Measurements from ENCODE around the gene GPR62.

GPR62 gene

DNA sequence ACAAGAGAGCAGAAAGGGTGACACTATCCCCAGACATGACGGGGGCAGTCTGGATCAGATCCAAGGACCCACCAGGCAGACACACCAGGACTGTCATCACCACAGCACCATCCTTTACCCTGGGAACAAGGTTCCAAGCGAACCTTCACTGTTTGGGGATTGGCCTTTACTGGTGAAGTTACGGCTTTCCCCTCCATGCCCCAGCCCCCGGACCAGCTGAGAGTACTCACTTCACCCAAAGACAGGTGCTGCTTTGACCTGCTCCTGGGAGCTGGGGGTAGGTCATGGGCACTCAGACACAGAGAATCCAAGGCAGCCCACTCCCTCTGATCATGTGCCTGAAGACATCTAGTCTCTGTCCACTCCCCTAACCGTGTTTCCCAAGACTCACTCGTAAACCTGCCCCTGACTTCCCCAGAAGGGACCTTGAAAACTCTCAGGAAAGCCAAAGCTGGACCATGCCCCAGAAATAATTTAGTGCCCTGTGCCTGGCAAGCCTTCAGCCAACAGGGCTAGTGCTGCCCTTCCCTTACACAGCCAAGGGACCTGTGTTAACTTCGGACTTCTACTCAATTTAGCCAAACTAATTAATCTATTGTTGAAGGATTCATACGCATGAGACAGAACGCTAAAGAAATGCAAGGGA, 16.3 kb upstream of the GPR62 start:
- DNase-seq: no peak

DNA sequence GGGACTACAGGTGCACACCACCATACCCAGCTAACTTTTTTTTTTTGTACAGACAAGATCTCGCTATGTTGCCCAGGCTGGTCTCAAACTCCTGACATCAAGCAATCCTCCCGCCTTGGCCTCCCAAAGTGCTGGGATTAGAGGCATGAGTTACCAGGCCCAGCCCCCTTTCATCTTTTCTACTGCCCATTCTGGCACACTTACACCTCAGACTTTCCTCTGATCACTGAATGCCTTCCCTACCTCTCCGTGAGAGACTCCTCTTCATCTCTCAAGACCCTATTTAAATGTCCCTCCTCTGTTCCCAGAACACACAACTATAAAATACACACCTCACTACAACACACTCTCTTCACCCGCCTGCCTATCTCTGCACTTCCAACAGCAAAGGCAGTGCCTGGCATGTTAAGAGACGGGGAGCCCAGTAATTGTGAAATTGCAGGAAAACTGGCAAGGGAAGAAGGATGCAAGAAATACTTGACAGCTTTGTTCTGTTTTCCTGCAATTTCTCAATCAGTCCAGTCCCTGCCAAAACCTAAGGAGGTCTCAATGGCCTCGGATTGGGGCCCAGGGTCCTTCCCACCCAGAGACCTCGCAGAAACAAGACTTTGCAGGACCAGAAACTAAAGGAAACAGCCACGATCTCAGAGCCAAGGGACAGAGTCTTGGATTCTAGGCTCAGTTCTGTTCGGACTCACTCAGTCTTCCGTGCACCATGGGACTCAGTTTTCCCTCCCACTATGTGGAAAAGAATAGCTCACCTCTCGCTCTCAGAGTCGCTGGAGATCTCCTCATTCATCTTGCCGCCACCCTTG, 14.3 kb upstream of the GPR62 start:
- DNase-seq: no peak

DNA sequence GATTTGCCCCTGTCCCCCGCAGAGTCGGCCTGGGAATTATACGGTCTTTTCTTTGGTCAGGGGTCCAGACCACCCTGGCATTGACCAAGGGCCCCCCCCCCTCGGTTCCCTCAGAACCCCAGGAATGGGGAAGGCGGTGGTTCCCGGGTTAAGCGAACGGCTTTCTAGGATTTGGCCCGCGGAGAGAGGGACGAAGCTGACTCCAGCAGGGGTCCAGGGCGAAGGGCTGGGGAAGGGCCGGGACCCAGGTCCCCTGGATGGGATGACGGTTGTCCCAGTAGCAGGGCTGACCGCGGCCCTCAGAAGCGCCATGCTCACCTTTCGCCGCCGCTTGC, 13.8 kb upstream of the GPR62 start:
- no peak for DNase-seq

DNA sequence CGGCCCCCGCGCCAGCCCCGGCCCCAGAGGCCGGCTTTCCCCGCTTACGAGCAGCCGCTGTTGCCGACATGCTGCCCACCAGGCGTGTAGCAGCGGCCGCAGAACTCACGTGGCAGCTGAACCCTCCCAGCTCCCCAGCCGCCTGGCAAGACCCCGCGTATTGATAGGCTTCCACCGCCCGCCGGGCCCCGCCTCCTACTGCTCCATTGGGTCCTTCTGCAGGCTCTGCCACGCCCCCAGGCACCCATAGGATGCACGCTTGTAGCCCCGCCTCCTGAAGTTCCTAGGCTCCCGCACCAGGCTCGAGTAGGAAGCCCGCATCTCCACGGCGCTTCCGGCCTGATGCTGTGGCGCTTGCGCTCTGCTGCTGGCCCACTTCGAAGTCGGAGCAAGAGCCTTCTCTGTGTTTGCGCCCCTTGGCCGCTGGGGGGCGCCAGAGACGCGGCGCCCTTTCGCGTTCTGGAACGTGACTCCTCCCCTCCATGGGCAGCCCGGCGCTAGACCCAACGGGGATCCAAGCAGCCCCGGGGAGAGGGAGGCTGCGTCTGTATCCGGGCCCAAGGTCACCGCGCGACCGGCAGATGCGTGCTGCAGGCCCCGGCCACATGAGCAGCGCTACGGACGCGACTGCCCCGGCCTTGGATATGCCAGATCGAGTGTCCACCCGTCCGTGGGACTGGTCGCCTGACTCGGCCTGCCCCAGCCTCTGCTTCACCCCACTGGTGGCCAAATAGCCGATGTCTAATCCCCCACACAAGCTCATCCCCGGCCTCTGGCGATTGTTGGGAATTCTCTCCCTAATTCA, 13.2 kb upstream of the GPR62 start, which contains the start of the genes PARP3 and RRP9:
Gene PARP3, plus strand, starts transcription at position 566 of the 805 bp plus-strand sequence. CDS start 993 bp downstream, outside the sequence.
Gene RRP9, minus strand, starts transcription at position 107 of the 805 bp plus-strand sequence. Its CDS starts 37 bp downstream, at position 70.
- peak; percentile 81 for DNase-seq

DNA sequence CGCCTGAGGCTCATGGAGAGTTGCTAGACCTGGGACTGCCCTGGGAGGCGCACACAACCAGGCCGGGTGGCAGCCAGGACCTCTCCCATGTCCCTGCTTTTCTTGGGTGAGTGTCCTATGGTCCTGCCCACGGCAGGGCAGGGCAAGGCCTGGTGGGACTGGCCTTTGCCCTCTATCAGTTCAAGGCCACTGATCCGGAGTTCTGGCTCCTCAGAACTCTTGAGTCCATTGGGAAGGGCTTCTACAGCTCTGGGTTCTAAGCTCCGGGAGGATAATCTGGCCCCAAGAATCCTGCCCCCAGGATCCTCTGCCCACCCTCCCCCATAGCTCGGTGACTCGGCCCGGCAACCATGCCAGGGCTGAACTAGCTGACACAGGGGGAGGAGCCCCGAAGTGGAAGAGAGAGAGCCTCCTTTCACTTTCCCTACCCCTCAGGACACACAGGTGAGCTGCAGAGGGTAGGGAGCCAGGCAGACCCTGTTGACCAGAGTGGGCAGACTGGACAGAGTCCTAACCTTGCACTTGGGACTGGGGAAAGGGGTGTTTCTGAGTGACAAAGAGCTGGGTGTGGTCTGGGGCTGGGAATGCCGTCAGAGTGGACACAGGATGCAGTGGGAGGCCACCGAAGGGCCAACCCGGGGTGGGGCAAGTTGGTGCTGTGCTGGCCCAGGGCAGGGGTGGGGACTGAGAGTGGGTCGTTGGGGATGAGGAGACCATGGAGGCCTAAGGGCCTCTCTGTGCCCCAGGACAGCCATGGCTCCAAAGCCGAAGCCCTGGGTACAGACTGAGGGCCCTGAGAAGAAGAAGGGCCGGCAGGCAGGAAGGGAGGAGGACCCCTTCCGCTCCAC, 12.4 kb upstream of the GPR62 start:
- DNase-seq: no peak

DNA sequence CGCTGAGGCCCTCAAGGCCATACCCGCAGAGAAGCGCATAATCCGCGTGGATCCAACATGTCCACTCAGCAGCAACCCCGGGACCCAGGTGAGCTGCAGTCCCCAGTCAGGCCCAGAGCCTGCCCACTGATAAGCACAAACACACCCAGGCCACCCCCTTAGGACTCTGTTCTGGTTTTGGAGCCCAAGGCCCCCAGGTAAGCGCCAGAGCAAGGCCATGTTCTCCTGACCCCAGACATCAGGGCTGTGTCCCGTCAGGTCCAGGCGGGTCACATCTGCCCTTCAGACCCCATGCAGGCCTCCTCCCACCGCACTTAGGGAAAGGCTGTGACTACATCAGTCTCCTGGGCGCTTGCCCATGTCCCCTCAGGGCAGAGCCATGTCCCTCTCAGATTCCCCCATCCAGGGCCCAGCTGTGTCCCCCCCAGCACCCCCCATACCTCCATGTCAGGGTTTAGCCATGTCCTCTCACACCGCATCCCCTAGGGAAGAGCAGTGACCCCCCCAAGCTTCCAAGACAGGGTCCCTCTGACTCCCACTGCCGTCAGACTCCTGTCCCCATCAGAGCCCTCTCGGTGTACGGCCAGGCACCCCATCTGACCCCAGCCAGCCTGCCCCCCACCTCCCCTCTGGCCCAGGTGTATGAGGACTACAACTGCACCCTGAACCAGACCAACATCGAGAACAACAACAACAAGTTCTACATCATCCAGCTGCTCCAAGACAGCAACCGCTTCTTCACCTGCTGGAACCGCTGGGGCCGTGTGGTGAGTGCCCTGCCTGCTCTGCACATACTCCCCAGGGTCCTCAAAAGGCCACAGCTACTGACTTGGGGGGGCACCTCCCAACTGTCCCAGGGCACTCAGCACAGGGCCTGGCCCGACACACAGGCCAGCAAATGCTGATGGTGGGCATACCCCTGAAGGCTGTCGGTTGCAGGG, 11.5 kb upstream of the GPR62 start:
- DNase-seq: no peak

DNA sequence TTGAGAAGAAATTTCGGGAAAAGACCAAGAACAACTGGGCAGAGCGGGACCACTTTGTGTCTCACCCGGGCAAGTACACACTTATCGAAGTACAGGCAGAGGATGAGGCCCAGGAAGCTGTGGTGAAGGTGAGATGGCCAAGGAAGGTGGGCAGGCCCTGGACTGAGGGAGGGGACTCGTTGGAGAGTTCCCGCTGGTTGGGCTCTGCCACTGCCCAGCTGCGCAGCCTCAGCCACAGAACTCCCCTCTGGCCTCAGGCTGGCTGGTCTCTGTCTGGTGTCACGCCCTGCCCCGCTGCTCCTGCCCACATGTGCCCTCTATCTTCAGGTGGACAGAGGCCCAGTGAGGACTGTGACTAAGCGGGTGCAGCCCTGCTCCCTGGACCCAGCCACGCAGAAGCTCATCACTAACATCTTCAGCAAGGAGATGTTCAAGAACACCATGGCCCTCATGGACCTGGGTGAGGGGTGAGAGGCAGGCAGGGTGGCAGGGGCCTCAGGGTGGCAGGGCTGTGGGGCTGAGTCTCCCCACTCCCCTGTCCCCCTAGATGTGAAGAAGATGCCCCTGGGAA, 10.6 kb upstream of the GPR62 start:
- DNase-seq: no peak

DNA sequence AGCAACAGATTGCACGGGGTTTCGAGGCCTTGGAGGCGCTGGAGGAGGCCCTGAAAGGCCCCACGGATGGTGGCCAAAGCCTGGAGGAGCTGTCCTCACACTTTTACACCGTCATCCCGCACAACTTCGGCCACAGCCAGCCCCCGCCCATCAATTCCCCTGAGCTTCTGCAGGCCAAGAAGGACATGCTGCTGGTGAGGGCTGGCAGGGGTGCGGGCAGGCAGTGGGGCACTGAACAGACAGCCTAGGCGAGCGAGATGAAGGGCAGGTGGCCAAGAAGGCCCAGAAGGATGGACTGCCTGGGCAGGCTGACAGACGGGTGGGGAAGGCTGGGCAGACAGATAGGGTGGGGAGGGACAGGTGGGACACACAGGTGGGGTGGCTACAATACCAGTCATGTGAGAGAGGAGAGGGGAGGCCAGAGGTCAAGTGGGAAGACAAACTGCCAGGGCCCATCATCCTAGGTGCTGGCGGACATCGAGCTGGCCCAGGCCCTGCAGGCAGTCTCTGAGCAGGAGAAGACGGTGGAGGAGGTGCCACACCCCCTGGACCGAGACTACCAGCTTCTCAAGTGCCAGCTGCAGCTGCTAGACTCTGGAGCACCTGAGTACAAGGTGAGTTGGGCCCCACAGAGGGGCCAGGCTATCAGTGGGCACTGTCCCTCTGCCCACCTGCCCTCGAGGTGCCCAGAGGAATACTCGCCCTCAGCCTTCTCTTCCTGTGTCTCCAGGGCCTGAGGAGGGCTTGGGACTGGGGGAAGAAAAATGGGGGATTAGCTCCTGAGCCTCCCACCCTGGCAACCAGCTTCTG, 9.9 kb upstream of the GPR62 start:
- DNase-seq: no peak

DNA sequence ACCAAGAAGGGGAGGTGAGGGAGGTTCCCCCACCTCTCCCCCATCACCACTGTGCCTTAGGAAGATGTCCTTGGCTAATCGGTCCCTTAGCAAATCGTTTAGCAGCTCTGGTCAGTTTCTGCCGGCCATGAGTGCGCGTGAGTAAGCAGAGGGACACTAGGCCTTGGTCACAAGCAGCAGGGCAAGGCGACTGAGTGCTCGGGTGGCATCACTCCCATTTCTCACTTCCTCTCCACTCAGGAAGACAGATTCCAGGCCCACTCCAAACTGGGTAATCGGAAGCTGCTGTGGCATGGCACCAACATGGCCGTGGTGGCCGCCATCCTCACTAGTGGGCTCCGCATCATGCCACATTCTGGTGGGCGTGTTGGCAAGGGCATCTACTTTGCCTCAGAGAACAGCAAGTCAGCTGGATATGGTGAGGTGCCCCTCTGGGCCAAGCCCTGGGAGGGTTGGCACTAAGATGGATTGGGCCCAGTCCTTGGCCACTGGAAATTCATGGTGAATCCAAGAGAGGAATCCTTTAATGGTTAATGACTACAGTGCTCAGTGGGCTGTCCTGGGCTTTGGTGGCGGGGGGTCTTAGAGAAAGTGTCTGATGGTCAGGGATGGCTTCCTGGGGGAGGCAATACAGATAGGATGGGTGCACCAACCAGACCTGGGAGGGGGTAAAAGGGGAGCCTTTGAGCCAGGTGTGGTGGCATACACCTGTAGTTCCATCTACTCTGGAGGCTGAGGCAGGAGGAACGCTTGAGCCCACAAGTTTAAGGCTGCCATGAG, 9.1 kb upstream of the GPR62 start:
- DNase-seq: no peak

DNA sequence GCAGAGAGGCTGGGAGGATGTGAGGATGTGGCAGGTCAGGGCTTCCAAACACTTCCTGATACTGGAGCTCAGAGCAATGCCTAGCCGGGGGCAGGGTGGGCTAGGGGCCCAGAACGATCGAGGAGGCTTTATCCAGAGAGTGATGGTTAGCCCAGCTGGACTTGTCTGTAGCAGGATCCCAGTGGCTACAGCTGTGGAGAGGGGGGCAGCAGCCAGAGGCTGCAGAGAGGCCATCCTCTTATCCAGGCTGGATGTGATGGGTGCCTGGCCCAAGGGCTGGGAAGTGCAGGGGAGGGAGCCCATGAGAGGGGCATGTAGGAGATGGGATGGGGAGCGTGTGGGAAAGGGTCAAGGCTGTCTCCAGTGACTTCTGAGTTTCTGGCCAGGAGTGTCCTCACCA, 8.4 kb upstream of the GPR62 start:
- no peak for DNase-seq

DNA sequence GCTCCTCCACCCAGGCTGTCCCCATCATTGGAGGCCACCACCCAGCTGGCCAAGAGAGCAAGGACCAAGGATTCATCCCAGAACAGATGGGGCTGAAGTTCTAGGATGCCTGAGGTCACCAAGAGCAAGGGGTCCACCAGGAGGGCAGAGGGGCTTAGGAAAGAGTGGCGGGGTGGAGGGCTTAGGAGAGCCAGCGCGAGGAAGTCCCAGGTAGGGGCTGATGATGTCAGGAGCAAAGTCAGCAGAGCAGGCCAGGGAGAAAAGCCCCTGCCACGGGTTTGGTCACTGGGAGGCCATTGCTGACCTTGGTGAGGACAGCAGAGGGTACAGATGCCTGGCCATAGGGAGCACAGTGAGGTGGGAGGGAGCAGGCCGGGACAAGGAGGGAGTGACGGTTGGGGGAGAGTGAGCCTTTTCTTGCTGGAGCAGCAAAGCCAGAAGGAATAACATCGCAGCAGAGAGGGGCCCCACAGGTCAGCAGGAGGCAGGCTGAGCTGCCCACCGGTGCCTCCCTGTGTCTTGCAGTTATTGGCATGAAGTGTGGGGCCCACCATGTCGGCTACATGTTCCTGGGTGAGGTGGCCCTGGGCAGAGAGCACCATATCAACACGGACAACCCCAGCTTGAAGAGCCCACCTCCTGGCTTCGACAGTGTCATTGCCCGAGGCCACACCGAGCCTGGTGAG, 7.8 kb upstream of the GPR62 start:
- no peak for DNase-seq

DNA sequence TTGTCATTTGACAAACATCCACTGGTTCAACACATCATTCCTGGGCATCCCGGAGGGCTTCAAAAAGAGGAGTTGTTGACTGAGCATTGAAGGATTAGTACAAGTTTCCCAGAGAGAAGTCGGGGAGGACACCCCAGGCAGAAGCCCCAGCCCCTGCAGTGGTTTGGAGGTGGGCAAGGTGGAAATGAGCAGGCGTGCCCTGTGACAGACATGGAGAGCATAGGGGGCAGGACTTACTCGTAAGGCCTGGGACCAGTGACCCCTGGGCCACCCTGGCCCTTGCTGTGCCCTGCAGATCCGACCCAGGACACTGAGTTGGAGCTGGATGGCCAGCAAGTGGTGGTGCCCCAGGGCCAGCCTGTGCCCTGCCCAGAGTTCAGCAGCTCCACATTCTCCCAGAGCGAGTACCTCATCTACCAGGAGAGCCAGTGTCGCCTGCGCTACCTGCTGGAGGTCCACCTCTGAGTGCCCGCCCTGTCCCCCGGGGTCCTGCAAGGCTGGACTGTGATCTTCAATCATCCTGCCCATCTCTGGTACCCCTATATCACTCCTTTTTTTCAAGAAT, 7.1 kb upstream of the GPR62 start:
- no peak for DNase-seq

DNA sequence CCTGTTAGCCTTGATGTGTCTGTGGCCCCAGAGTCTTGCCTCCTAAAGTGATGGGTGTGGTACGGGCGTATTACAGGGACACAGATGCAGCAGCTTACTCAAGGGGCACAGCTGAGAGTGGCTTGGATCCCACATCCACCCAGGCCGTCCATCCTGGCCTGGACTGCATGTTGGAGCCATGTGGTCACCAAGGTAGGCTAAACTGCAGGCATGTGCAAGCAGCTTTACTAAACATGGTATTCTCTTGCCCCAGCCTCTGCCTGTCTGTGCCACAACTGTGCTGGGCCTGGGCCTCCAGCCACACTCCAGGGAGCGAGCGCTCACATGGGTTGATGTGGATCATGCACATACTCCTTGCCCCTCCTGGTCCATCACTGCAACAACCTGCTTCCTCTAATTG, 6.1 kb upstream of the GPR62 start:
- no peak for DNase-seq

DNA sequence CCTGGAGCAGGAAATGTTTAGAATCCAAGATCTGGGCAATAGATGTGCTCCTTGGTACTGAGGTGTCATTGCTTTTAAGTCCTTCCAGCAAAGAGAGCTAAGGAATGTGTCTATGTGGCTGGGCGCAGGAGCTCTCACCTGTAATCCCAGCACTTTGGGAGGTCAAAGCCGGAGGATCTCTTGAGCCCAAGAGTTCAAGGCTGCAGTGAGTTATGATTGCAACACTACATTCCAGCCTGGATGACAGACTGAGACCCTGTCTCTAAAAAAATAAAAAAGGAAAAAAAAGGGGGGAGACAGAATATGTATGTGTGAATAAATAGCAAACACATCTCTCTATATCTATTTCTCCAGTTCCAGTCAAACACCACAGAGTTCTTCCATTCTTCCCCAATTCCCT, 4.3 kb upstream of the GPR62 start:
- no peak for DNase-seq

DNA sequence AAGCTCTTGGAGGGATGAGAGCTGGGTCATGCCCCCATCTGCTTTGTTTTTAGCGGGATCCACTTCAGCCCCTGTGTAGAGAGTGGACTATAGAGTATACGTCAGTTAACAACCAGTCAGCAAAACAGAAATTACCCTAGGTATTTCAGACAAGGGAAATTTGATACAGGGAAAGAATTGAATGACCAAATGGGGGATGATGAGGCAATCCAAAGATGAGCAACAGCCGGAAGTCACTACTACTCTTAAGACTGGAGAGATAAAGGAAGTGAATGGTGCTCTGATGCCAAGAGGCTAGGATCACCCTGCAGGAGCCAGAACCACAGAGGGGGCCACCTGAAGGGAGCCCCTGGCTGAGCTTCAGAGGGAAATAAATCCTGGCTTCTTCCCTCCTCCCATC, 1.7 kb upstream of the GPR62 start:
- DNase-seq: peak; percentile 8

DNA sequence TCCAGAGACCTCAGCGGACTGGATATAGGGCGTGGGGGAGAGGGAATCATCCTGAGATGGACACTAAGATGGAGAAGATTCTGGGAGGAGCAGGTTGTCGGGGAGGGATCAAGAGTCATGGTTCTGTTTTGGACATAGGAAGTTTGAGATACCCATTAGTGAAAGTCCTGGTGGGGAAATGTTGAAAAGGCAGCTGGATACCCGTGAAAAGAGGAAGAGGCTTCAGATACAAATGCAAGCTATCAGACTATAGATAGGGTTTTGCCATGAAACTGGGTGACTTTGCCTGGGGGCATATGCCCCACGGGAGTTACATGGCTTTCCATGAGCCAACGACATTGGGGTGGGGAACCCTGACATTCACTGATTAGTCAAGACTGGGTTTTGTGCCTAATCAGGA, 1.1 kb upstream of the GPR62 start:
- DNase-seq: no peak

DNA sequence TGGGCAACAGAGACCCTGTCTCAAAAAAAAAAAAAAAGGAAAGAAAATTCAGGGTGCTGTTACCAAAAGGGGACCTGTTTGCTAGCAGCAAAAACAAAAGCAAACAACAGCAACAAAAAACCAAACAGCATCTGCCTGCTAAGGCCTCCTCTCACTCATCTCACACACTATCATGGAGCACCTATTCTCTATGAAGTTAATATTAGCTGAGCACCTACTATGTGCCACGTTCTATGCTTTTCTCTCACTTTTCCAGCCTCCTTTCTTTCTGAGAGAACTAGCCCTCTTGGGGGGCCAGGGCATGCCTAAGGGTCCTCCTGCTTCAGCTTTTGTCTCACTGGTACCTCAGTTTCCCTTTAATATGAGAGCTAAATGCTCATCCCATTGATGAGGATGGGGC, 468 bp upstream of the GPR62 start:
- no peak for DNase-seq
